Psoas muscle (tissue), 8 donors: Measurements from ENCODE around the gene AP5M1. TPM values are rescaled to one million over a fixed set of nuclear protein-coding genes. Genes with fewer than 3 reads are reported as not detected.

ENCODE experiments used
- ATAC-seq, 4 donors: fragments of 200-7000 bp; cut with Tn5 transposase; one replicate each; pipeline ENCODE4 v1.9.1; 2020; ENCODE audit warnings: moderate library complexity in 3 of 4, mild to moderate bottlenecking in 2 of 4
- DNase-seq, 2 donors: peaks; one replicate each; pipeline ENCODE4 v3.0.0-alpha.2; 2020
- H3K27ac ChIP-seq: fragments of 200-600 bp; one replicate; pipeline ENCODE4 v1.8.0; 2022
- H3K27me3 ChIP-seq, 3 donors: fragments of 200-600 bp in 1 of 3; one replicate each; pipeline versions ENCODE4 v1.6.1 to v1.8.0; 2013 to 2022; ENCODE audit warnings: low read length in 2 of 3, mild to moderate bottlenecking in 2 of 3, moderate library complexity in 1 of 3; ENCODE audit not compliant: insufficient read depth in 3 of 3
- H3K36me3 ChIP-seq, 2 donors: fragments of 200-600 bp in 1 of 2; one replicate each; pipeline versions ENCODE4 v1.6.1 to v1.8.0; 2013 to 2022; ENCODE audit warnings: low read depth in 1 of 2, mild to moderate bottlenecking in 1 of 2, moderate library complexity in 1 of 2; ENCODE audit not compliant: insufficient read depth in 1 of 2
- H3K4me1 ChIP-seq: fragments of 200-600 bp; one replicate; pipeline ENCODE4 v1.8.0; 2022
- H3K4me3 ChIP-seq: fragments of 200-600 bp; one replicate; pipeline ENCODE4 v1.8.0; 2022; ENCODE audit warnings: mild to moderate bottlenecking
- H3K9me3 ChIP-seq: fragments of 200-600 bp; one replicate; pipeline ENCODE4 v1.8.0; 2022
- CTCF ChIP-seq: fragments of 200-600 bp; IDR thresholded peaks from one replicate; pipeline ENCODE4 v1.8.0; 2022; ENCODE audit warnings: antibody characterized with exemption
- WGBS, 3 donors: extraction: QIAGEN DNeasy Blood & Tissue Kit; methylation state at CpG; one replicate each; pipeline versions ENCODE4 v1.1.6 to v1.1.7; 2013; 5-methylcytosine and 5-hydroxymethylcytosine counted together
- intact Hi-C, 2 donors: fragments of 100-400 bp; cut with DNase I; formaldehyde crosslinking; loops; one replicate each; pipeline versions ENCODE4 v1.11.0 to v1.14.2; 2022
- polyA plus RNA-seq, 3 donors: library from polyadenylated mRNA; stranded (reverse); fragments of 200-250 nt; gene quantifications; one replicate each; pipeline ENCODE4 v1.2.3, GENCODE V29; 2013
- total RNA-seq, 4 donors: library from RNA; stranded (reverse); fragmentation: NEBNext Ultra II Directional in 2 of 4; extraction: Animal tissue kit (Norgen Biotek cat#: 25700) in 2 of 4; gene quantifications; one replicate each; pipeline versions ENCODE4 v1.2.1 to v1.2.4, GENCODE V29; 2021 to 2023
- donor health status: healthy with polysubstance abuse.
- donor health status: DM: no; HTN: no; CAD: no; lungs with moderate emphysema.
- donor health status: Bipolar disorder and iron deficiency.
- donor health status: healthy.
- donor health status: DM: yes; HTN: yes; CAD: no.
- donor health status: DM: no; HTN: no; CAD: no.
- donor health status: DM: no; HTN: no; CAD: no.
- donor health status: DM: yes; HTN: yes; CAD: no.

Gene AP5M1
- total and polyA plus RNA-seq, 7 donors, result 11.7 to 64.0 (median 27.2) TPM

- Histone ChIP-seq H3K4me1 (no peaks in the 10 kb centered on the region), H3K9me3 (no peaks in the 10 kb centered on the region), H3K27me3 (no peaks in the 10 kb centered on the region), H3K27ac (no peak overlapping the region), H3K4me3 (no peak overlapping the region), H3K36me3 (no peaks in the 10 kb centered on the region)
- ATAC-seq, result no peak
- intact Hi-C loops, result no loop called here
- 77 to 84% (median 78%) methylated on average over 9 of the region's 9 CpGs for WGBS, 3 donors
- DNase-seq, result no peak
- no peak for TF ChIP-seq CTCF
Measured at GRCh38 chr14:57345106-57345505, 76.3 kb downstream of the AP5M1 start.

GRCh38 chr14:57346741-57347140, 78.0 kb downstream of the AP5M1 start:
- no peaks in the 10 kb centered on the region for H3K27me3 ChIP-seq
- no peak for ATAC-seq
- H3K36me3 ChIP-seq, result no peaks in the 10 kb centered on the region
- no peaks in the 10 kb centered on the region for H3K4me1 ChIP-seq
- intact Hi-C loops, result no loop called here
- DNase-seq, result no peak
- no peak overlapping the region for H3K27ac ChIP-seq
- no peak for TF ChIP-seq CTCF
- H3K4me3 ChIP-seq, result no peak overlapping the region
- H3K9me3 ChIP-seq, result no peaks in the 10 kb centered on the region
- 28 to 37% (median 35%) methylated on average over 2 of the region's 2 CpGs for WGBS, 3 donors

Other genes with a start within 250 kb of the AP5M1 start
- 10 to 100 TPM; 35.4 to 59.7 (median 51.4) TPM for gene EXOC5, start 66 bp upstream of the AP5M1 start, total RNA-seq
- gene EXOC5, start 66 bp upstream of the AP5M1 start, polyA plus RNA-seq, result 10 to 100 TPM; 15.1 to 51.2 (median 24.7) TPM
- gene NAA30, start 121.6 kb downstream of the AP5M1 start, total RNA-seq, result 10 to 100 TPM; 33.0 to 47.7 (median 41.3) TPM
- gene NAA30, start 121.6 kb downstream of the AP5M1 start, polyA plus RNA-seq, result 10 to 100 TPM; 15.9 to 40.1 (median 18.9) TPM
- not detected for gene CCDC198, start 224.9 kb downstream of the AP5M1 start, total RNA-seq
- not detected for gene CCDC198, start 224.9 kb downstream of the AP5M1 start, polyA plus RNA-seq